H1 (cell line): ENCODE measurements around the gene NT5C1B. TPM values are rescaled to one million over a fixed set of nuclear protein-coding genes. Genes with fewer than 3 reads are reported as not detected.

Source experiments
- CHD7 ChIP-seq: fragments of 300-600 bp; sonication (generic); IDR thresholded peaks from 2 replicates; pipeline ENCODE4 v1.7.1; 2012; ENCODE audit warnings: low read length, moderate library complexity, mild to moderate bottlenecking, inconsistent platforms; ENCODE audit not compliant: insufficient replicate concordance
- JUND ChIP-seq: IDR thresholded peaks from 2 replicates; pipeline ENCODE4 v1.6.1; 2011; ENCODE audit warnings: mild to moderate bottlenecking, improper control_type of control experiment, low read length
- MAFK ChIP-seq: IDR thresholded peaks from 2 replicates; pipeline ENCODE4 v1.6.1; 2012; ENCODE audit warnings: low read depth, mild to moderate bottlenecking, improper control_type of control experiment, low read length
- POU5F1 ChIP-seq: IDR thresholded peaks from 2 replicates; pipeline ENCODE4 v1.6.1; 2011; ENCODE audit warnings: low read depth, mild to moderate bottlenecking, low read length, moderate library complexity
- polyA plus RNA-seq, 7 experiments: library from polyadenylated mRNA; depleted of rRNA in 3 of 7; stranded (reverse) in 5 of 7; unstranded in 2 of 7; fragments of >200 nt in 5 of 7; fragments of 200-250 nt in 2 of 7; gene quantifications; 1 replicate in 5 of 7; 2 replicates in 1 of 7; 4 replicates in 1 of 7; pipeline versions ENCODE4 v1.2.1 to v1.2.3, GENCODE V29; 2011 to 2013; ENCODE audit warnings: missing spikeins in 2 of 7, mixed read lengths in 2 of 7
- total RNA-seq: library from RNA; stranded (reverse); fragmentation: NEBNext Ultra II Directional; extraction: Animal tissue kit (Norgen Biotek cat#: 25700); gene quantifications from 2 replicates; pipeline ENCODE4 v1.2.1, GENCODE V29; 2021

The NT5C1B gene
- total and polyA plus RNA-seq, 2 of the 8 experiments (the other 6 are each of a cell fraction or from before 2014, with no cell fraction given), result not detected

- no peak for TF ChIP-seq CHD7
- no peak for TF ChIP-seq JUND
- TF ChIP-seq MAFK, result no peak
- TF ChIP-seq POU5F1, result no peak
Measured at GRCh38 chr2:18600255-18600613, 10.9 kb upstream of the NT5C1B start (continued).
